Measurements from ENCODE around the gene NAV3. TPM values are rescaled to one million over a fixed set of nuclear protein-coding genes. Genes with fewer than 3 reads are reported as not detected.

Gene NAV3
- total and polyA plus RNA-seq, 4 donors, result 0.22 to 1.7 (median 0.71) TPM

- no peaks in the 10 kb centered on the region for H3K27me3 ChIP-seq (ENCODE audit: control insufficient read depth in 4 of 4, insufficient read depth in 4 of 4, low read length in 3 of 4)
- H3K4me3 ChIP-seq (ENCODE audit: low read depth in 1 of 3, low read length in 3 of 3), result no peak overlapping the region
- no peak for TF ChIP-seq FOXA2 (IDR thresholded peaks at IDR 0.05)
- TF ChIP-seq YY1 (IDR thresholded peaks at IDR 0.05), result no peak
- no peak for TF ChIP-seq TAF1 (conservative IDR thresholded peaks at IDR 0.05)
- no peak for TF ChIP-seq HNF4A (conservative IDR thresholded peaks at IDR 0.05)
- no peak for TF ChIP-seq RXRA (IDR thresholded peaks at IDR 0.05)
- no peak for TF ChIP-seq MAX (IDR thresholded peaks at IDR 0.05)
- no peak for TF ChIP-seq EGR1 (IDR thresholded peaks at IDR 0.05; ENCODE audit: low read depth in 2 of 2)
- no peak for TF ChIP-seq RAD21 (IDR thresholded peaks at IDR 0.05)
- TF ChIP-seq REST (IDR thresholded peaks at IDR 0.05), result no peak
- TF ChIP-seq JUND (IDR thresholded peaks at IDR 0.05), result no peak
- TF ChIP-seq GABPA (IDR thresholded peaks at IDR 0.05 in 1 of 2, conservative IDR thresholded peaks at IDR 0.05 in 1 of 2), result no peak
- TF ChIP-seq FOXA1 (IDR thresholded peaks at IDR 0.05), result no peak
- TF ChIP-seq NR2F2 (IDR thresholded peaks at IDR 0.05), result no peak
- no peak for TF ChIP-seq ZBTB33 (IDR thresholded peaks at IDR 0.05)
- TF ChIP-seq HNF4G (IDR thresholded peaks at IDR 0.05), result no peak
- no peak for TF ChIP-seq ATF3 (IDR thresholded peaks at IDR 0.05)
- no peak for TF ChIP-seq SP1 (IDR thresholded peaks at IDR 0.05)
- TF ChIP-seq CTCF (IDR thresholded peaks at IDR 0.05; ENCODE audit: low read depth, low read length, missing input control), result no peak
- H3K36me3 ChIP-seq (ENCODE audit: control insufficient read depth in 4 of 4, insufficient read depth in 3 of 4, low read depth in 1 of 4, low read length in 3 of 4), result no peaks in the 10 kb centered on the region
- DNase-seq (ENCODE audit: low spot score), result no peak
- no peak overlapping the region for H3K27ac ChIP-seq (ENCODE audit: low read depth in 1 of 2, low read length in 2 of 2)
- no peaks in the 10 kb centered on the region for H3K4me1 ChIP-seq (ENCODE audit: control insufficient read depth in 4 of 4, insufficient read depth in 4 of 4, low read length in 3 of 4)
- H3K9ac ChIP-seq (ENCODE audit: low read depth in 1 of 2, low read length in 2 of 2), result no peak overlapping the region
- no peaks in the 10 kb centered on the region for H3K9me3 ChIP-seq (ENCODE audit: control insufficient read depth in 4 of 4, low read length in 3 of 4)
Observed at GRCh38 chr12:77949943-77950342, 119.2 kb downstream of the NAV3 start.
